ENCODE data around the gene NRG3. TPM values are rescaled to one million over a fixed set of nuclear protein-coding genes. Genes with fewer than 3 reads are reported as not detected.

The NRG3 gene
- total and polyA plus RNA-seq, 2 donors (not counting 1 experiment from before 2014, with no cell fraction given): 0.06 TPM; not detected in 1

DNA sequence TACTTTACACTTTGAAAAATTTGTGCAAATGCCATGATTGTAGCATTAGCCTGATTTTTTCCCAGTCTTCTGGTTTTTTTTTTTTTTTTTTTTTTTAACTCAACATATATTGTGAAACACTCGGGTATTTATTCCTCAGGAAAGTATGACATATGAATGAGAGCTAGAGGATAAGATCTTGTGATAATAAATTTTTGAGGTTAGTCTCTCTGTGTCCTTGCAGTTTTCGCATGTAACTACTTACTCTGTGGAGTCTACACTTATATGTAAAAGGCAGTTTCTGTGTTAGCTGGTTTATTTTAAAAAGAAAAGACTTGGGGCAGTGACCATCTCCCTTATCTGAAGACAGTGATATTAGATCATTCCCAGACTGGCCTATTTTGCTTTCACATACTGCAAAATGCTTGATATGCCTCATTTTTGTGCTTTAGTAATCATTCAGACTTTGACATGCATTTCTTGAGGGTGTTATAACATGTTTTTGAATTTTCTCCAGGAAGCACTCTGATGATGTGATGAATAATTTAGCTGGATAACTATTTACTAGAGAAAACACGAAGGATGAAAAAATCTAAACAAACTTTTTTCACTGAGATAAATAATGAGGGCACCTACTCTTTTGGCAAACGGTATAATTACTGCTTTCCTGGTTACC, 371.0 kb downstream of the NRG3 start:
- POLR2A ChIA-PET: no interaction called here
- no peaks in the 10 kb centered on the region for H3K9me3 Mint-ChIP-seq (ENCODE audit: insufficient read depth)
- ATAC-seq (ENCODE audit: low read depth) (no peak), DNase-seq (no peak)
- CTCF ChIA-PET: no interaction called here
- H3K27me3 Mint-ChIP-seq: no peaks in the 10 kb centered on the region
- Histone ChIP-seq H3K36me3 (replicated peaks in 1 of 2; ENCODE audit: control extremely low read depth in 1 of 2, control insufficient read depth in 1 of 2, extremely low read depth in 1 of 2, insufficient read depth in 2 of 2, low read length in 1 of 2) (no peaks in the 10 kb centered on the region), H3K4me2 (replicated peaks; ENCODE audit: low read depth, low read length, poor library complexity, severe bottlenecking) (no peak overlapping the region), H3K27me3 (replicated peaks in 1 of 4; ENCODE audit: control extremely low read depth in 1 of 4, control insufficient read depth in 3 of 4, insufficient read depth in 4 of 4, low read length in 3 of 4) (no peaks in the 10 kb centered on the region), H3K4me1 (ENCODE audit: control insufficient read depth in 2 of 2, insufficient read depth in 2 of 2, low read length in 2 of 2) (no peaks in the 10 kb centered on the region), H3K79me2 (ENCODE audit: control insufficient read depth, insufficient read depth, low read length) (no peaks in the 10 kb centered on the region), H4K20me1 (ENCODE audit: control insufficient read depth, insufficient read depth, low read length, poor library complexity, severe bottlenecking) (no peaks in the 10 kb centered on the region), H3K9me3 (ENCODE audit: control extremely low read depth in 1 of 3, control insufficient read depth in 2 of 3, insufficient read depth in 1 of 3, low read length in 2 of 3) (no peaks in the 10 kb centered on the region), H2AFZ (ENCODE audit: insufficient read depth, low read depth, low read length, poor library complexity, severe bottlenecking) (no peak overlapping the region), H3K9ac (ENCODE audit: low read length) (no peak overlapping the region), H3K27ac (ENCODE audit: low read length in 2 of 2) (no peak overlapping the region), H3K4me3 (ENCODE audit: control extremely low read depth in 1 of 5, extremely low read depth in 1 of 5, insufficient read depth in 1 of 5, low read depth in 2 of 5, low read length in 4 of 5) (no peak overlapping the region)
- intact Hi-C loops (cut with micrococcal nuclease): no loop called here
- H3K27ac Mint-ChIP-seq: no peak overlapping the region
- no peaks in the 10 kb centered on the region for H3K4me1 Mint-ChIP-seq
- TF ChIP-seq, protein P1, sequence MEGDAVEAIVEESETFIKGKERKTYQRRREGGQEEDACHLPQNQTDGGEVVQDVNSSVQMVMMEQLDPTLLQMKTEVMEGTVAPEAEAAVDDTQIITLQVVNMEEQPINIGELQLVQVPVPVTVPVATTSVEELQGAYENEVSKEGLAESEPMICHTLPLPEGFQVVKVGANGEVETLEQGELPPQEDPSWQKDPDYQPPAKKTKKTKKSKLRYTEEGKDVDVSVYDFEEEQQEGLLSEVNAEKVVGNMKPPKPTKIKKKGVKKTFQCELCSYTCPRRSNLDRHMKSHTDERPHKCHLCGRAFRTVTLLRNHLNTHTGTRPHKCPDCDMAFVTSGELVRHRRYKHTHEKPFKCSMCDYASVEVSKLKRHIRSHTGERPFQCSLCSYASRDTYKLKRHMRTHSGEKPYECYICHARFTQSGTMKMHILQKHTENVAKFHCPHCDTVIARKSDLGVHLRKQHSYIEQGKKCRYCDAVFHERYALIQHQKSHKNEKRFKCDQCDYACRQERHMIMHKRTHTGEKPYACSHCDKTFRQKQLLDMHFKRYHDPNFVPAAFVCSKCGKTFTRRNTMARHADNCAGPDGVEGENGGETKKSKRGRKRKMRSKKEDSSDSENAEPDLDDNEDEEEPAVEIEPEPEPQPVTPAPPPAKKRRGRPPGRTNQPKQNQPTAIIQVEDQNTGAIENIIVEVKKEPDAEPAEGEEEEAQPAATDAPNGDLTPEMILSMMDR (IDR thresholded peaks at IDR 0.05): no peak
- no peak for TF ChIP-seq EZH2 (IDR thresholded peaks at IDR 0.05; ENCODE audit: borderline replicate concordance, insufficient read depth, low read depth, low read length, poor library complexity, severe bottlenecking)
- no CpG with 5 or more reads among the region's 4 CpGs for WGBS (ENCODE audit: insufficient coverage)
- no peak overlapping the region for H3K4me3 Mint-ChIP-seq

- no CpG with 5 or more reads among the region's 1 CpG for WGBS (ENCODE audit: insufficient coverage)
- Histone ChIP-seq H3K27ac (ENCODE audit: low read length in 2 of 2) (no peak overlapping the region), H3K36me3 (replicated peaks in 1 of 2; ENCODE audit: control extremely low read depth in 1 of 2, control insufficient read depth in 1 of 2, extremely low read depth in 1 of 2, insufficient read depth in 2 of 2, low read length in 1 of 2) (no peaks in the 10 kb centered on the region), H3K79me2 (ENCODE audit: control insufficient read depth, insufficient read depth, low read length) (no peaks in the 10 kb centered on the region), H3K4me1 (ENCODE audit: control insufficient read depth in 2 of 2, insufficient read depth in 2 of 2, low read length in 2 of 2) (no peaks in the 10 kb centered on the region), H3K9ac (ENCODE audit: low read length) (no peak overlapping the region), H3K27me3 (replicated peaks in 1 of 4; ENCODE audit: control extremely low read depth in 1 of 4, control insufficient read depth in 3 of 4, insufficient read depth in 4 of 4, low read length in 3 of 4) (no peaks in the 10 kb centered on the region), H2AFZ (ENCODE audit: insufficient read depth, low read depth, low read length, poor library complexity, severe bottlenecking) (no peak overlapping the region), H4K20me1 (ENCODE audit: control insufficient read depth, insufficient read depth, low read length, poor library complexity, severe bottlenecking) (no peaks in the 10 kb centered on the region), H3K4me2 (replicated peaks; ENCODE audit: low read depth, low read length, poor library complexity, severe bottlenecking) (no peak overlapping the region), H3K4me3 (ENCODE audit: control extremely low read depth in 1 of 5, extremely low read depth in 1 of 5, insufficient read depth in 1 of 5, low read depth in 2 of 5, low read length in 4 of 5) (no peak overlapping the region), H3K9me3 (ENCODE audit: control extremely low read depth in 1 of 3, control insufficient read depth in 2 of 3, insufficient read depth in 1 of 3, low read length in 2 of 3) (peaks cover 0 to 4% (median 0%) of the 10 kb centered on the region in 3 donors)
- ATAC-seq (ENCODE audit: low read depth) (no peak), DNase-seq (no peak)
- POLR2A ChIA-PET: no interaction called here
- TF ChIP-seq, protein P1 (IDR thresholded peaks at IDR 0.05): no peak
- TF ChIP-seq EZH2 (IDR thresholded peaks at IDR 0.05; ENCODE audit: borderline replicate concordance, insufficient read depth, low read depth, low read length, poor library complexity, severe bottlenecking): no peak
- H3K27ac Mint-ChIP-seq: no peak overlapping the region
- intact Hi-C loops (cut with micrococcal nuclease): no loop called here
- no peaks in the 10 kb centered on the region for H3K4me1 Mint-ChIP-seq
- CTCF ChIA-PET: no interaction called here
- no peak overlapping the region for H3K4me3 Mint-ChIP-seq
- no peaks in the 10 kb centered on the region for H3K27me3 Mint-ChIP-seq
- H3K9me3 Mint-ChIP-seq (ENCODE audit: insufficient read depth): no peaks in the 10 kb centered on the region
Measured at GRCh38 chr10:82249141-82249540, 374.1 kb downstream of the NRG3 start.
